Gastroesophageal sphincter (tissue), 4 donors: Measurements from ENCODE around the gene GRIA2. TPM values are rescaled to one million over a fixed set of nuclear protein-coding genes. Genes with fewer than 3 reads are reported as not detected.

Experiments
- ATAC-seq: fragments of 150-250 bp; one replicate; pipeline ENCODE4 v1.9.1; 2016; ENCODE audit warnings: mild to moderate bottlenecking, moderate library complexity
- H3K27ac ChIP-seq, 4 donors: fragments of 200-600 bp; sonication (generic) in 3 of 4; 1 replicate in 3 of 4; 2 replicates in 1 of 4; pipeline ENCODE4 v1.5.1; 2016 to 2019
- H3K27me3 ChIP-seq: fragments of 200-600 bp; sonication (generic); one replicate; pipeline ENCODE4 v1.5.1; 2019
- H3K36me3 ChIP-seq, 2 donors: fragments of 200-600 bp; sonication (generic); one replicate each; pipeline ENCODE4 v1.5.1; 2019; ENCODE audit warnings: control low read depth in 1 of 2
- H3K4me1 ChIP-seq, 3 donors: fragments of 200-600 bp; sonication (generic); 1 replicate in 2 of 3; 2 replicates in 1 of 3; pipeline ENCODE4 v1.5.1; 2016 to 2019; ENCODE audit warnings: control low read depth in 2 of 3
- H3K4me3 ChIP-seq, 2 donors: fragments of 200-600 bp; sonication (generic); one replicate each; pipeline ENCODE4 v1.5.1; 2019; ENCODE audit warnings: mild to moderate bottlenecking in 1 of 2, moderate library complexity in 1 of 2
- H3K9me3 ChIP-seq, 3 donors: fragments of 200-600 bp; sonication (generic); one replicate each; pipeline ENCODE4 v1.5.1; 2017 to 2019; ENCODE audit warnings: control low read depth in 2 of 3
- EP300 ChIP-seq: sonication (generic); formaldehyde crosslinking; IDR thresholded peaks from one replicate; pipeline ENCODE4 v1.6.1; 2017; ENCODE audit warnings: antibody characterized with exemption, mild to moderate bottlenecking
- POLR2A ChIP-seq, 2 donors: fragments of 450-650 bp; IDR thresholded peaks; one replicate each; pipeline ENCODE4 v1.6.1; 2017; ENCODE audit warnings: antibody characterized with exemption in 2 of 2, mild to moderate bottlenecking in 2 of 2, moderate library complexity in 1 of 2
- POLR2AphosphoS5 ChIP-seq: sonication (generic); formaldehyde crosslinking; IDR thresholded peaks from one replicate; pipeline ENCODE4 v1.6.1; 2017; ENCODE audit warnings: antibody characterized with exemption
- WGBS, 2 donors: methylation state at CpG; one replicate each; pipeline ENCODE4 v1.1.5; 2018; ENCODE audit warnings: low coverage in 1 of 2; 5-methylcytosine and 5-hydroxymethylcytosine counted together
- total RNA-seq, 4 donors: library from RNA; depleted of rRNA; stranded (reverse); fragments of >200 nt; gene quantifications; one replicate each; pipeline ENCODE4 v1.1.0, GENCODE V29; 2016
- TF ChIP-seq, protein P1 (sequence below), 4 experiments: fragments of 200-600 bp in 2 of 4; fragments of 450-650 bp in 2 of 4; sonication (generic) in 1 of 4; IDR thresholded peaks; one replicate each; pipeline ENCODE4 v1.5.1; 2017 to 2019; ENCODE audit warnings: antibody characterized with exemption in 4 of 4, mild to moderate bottlenecking in 2 of 4, moderate library complexity in 2 of 4

GRIA2 gene
- total RNA-seq, 4 donors from 2014 or later = 0.30 to 9.8 (median 8.4) TPM; not detected in 1

DNA sequence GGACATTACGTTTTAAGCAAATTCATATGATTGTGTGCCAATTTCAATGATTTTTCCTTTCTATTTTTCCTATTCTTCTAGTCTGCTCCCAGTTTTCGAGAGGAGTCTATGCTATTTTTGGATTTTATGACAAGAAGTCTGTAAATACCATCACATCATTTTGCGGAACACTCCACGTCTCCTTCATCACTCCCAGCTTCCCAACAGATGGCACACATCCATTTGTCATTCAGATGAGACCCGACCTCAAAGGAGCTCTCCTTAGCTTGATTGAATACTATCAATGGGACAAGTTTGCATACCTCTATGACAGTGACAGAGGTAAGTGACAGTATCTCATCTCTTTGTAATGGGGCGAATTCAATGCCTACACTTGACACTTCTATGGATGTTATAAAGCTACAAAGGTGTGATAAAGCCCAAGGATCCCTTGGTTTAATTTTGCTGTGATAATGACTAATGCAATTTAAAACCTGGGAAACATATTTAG is 83.0 kb downstream of the GRIA2 start:
- H3K27ac ChIP-seq = no peak overlapping the region
- no peaks in the 10 kb centered on the region for H3K36me3 ChIP-seq
- H3K27me3 ChIP-seq = no peaks in the 10 kb centered on the region
- no peaks in the 10 kb centered on the region for H3K4me1 ChIP-seq
- H3K9me3 ChIP-seq = no peaks in the 10 kb centered on the region
- no peak for ATAC-seq
- TF ChIP-seq POLR2AphosphoS5 = no peak
- TF ChIP-seq EP300 = no peak
- no peak for TF ChIP-seq POLR2A (IDR thresholded peaks at IDR 0.05)
- TF ChIP-seq, protein P1, sequence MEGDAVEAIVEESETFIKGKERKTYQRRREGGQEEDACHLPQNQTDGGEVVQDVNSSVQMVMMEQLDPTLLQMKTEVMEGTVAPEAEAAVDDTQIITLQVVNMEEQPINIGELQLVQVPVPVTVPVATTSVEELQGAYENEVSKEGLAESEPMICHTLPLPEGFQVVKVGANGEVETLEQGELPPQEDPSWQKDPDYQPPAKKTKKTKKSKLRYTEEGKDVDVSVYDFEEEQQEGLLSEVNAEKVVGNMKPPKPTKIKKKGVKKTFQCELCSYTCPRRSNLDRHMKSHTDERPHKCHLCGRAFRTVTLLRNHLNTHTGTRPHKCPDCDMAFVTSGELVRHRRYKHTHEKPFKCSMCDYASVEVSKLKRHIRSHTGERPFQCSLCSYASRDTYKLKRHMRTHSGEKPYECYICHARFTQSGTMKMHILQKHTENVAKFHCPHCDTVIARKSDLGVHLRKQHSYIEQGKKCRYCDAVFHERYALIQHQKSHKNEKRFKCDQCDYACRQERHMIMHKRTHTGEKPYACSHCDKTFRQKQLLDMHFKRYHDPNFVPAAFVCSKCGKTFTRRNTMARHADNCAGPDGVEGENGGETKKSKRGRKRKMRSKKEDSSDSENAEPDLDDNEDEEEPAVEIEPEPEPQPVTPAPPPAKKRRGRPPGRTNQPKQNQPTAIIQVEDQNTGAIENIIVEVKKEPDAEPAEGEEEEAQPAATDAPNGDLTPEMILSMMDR (IDR thresholded peaks at IDR 0.05) = no peak
- 66 to 67% methylated on average over 6 of the region's 6 CpGs for WGBS, 2 donors
- H3K4me3 ChIP-seq = no peak overlapping the region

GRCh38 chr4:157304769-157305168 is 84.2 kb downstream of the GRIA2 start:
- Histone ChIP-seq H3K36me3 (no peaks in the 10 kb centered on the region), H3K4me1 (no peaks in the 10 kb centered on the region), H3K4me3 (no peak overlapping the region), H3K27me3 (no peaks in the 10 kb centered on the region), H3K27ac (no peak overlapping the region), H3K9me3 (no peaks in the 10 kb centered on the region)
- no peak for TF ChIP-seq POLR2AphosphoS5
- TF ChIP-seq EP300 = no peak
- TF ChIP-seq, protein P1 (IDR thresholded peaks at IDR 0.05) = no peak
- TF ChIP-seq POLR2A (IDR thresholded peaks at IDR 0.05) = no peak
- 77 to 90% methylated on average over 4 of the region's 5 CpGs for WGBS, 2 donors
- ATAC-seq = no peak

GRCh38 chr4:157312702-157313101 is 92.2 kb downstream of the GRIA2 start:
- WGBS, 2 donors = 47 to 71% methylated on average over 5 of the region's 5 CpGs
- ATAC-seq = no peak
- no peak overlapping the region for H3K4me3 ChIP-seq

DNA sequence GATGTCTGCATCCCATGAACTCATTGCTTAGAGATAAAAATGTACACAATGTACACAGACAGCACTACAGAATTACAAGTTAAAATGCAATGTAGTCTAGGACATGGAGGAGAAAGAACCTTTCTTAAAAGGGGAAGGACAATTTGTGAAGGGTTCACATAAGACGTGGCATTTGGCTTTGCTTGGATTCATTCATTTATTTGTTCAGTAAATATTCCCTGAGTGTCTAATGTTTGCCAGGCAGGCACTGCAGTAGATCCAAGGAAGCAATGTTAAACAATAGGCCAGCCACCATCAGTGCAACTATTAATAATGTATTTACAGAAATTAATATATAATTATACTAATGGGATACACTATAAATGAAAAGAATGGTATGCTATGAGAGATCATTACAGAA is 94.4 kb downstream of the GRIA2 start:
- H3K9me3 ChIP-seq = no peaks in the 10 kb centered on the region
- ATAC-seq = no peak
- WGBS, 2 donors = 82 to 92% methylated on average over 1 of the region's 1 CpG
- no peaks in the 10 kb centered on the region for H3K4me1 ChIP-seq
- no peak for TF ChIP-seq EP300
- no peak for TF ChIP-seq POLR2AphosphoS5
- TF ChIP-seq POLR2A (IDR thresholded peaks at IDR 0.05) = no peak
- TF ChIP-seq, protein P1 (IDR thresholded peaks at IDR 0.05) = no peak
- H3K27ac ChIP-seq = no peak overlapping the region
- H3K27me3 ChIP-seq = no peaks in the 10 kb centered on the region
- H3K4me3 ChIP-seq = no peak overlapping the region
- no peaks in the 10 kb centered on the region for H3K36me3 ChIP-seq

More at GRCh38 chr4:157312702-157313101, 92.2 kb downstream of the GRIA2 start:
- TF ChIP-seq EP300 (no peak), POLR2A (IDR thresholded peaks at IDR 0.05) (no peak)
- H3K9me3 ChIP-seq = no peaks in the 10 kb centered on the region
- H3K36me3 ChIP-seq = no peaks in the 10 kb centered on the region
- no peaks in the 10 kb centered on the region for H3K27me3 ChIP-seq
- H3K4me1 ChIP-seq = no peaks in the 10 kb centered on the region
- no peak overlapping the region for H3K27ac ChIP-seq

DNA sequence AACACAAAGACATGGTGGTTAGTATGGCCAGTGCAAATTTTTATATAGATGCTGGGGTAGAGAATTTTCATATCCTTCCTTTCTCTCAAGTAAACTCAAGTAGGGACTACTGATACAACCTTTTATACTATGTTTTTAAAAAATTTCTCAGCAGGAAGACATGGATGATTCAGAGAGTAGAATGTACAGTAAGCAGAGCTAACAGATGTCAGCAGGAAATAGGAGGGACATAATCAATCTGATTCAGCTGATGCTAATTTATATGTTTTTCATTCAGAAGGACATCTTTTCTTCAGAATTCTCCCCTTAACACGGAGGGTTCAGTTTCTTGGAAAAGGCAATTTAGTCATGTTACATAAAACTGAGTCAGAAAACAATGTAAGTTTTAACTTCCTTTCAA is 95.4 kb downstream of the GRIA2 start:
- H3K27me3 ChIP-seq = no peaks in the 10 kb centered on the region
- 43 to 56% methylated on average over 1 of the region's 1 CpG for WGBS, 2 donors
- H3K36me3 ChIP-seq = no peaks in the 10 kb centered on the region
- no peaks in the 10 kb centered on the region for H3K9me3 ChIP-seq
- H3K4me1 ChIP-seq = no peaks in the 10 kb centered on the region
- no peak overlapping the region for H3K4me3 ChIP-seq
- ATAC-seq = no peak
- no peak overlapping the region for H3K27ac ChIP-seq
- TF ChIP-seq, protein P1 (IDR thresholded peaks at IDR 0.05) = no peak
- TF ChIP-seq EP300 = no peak
- TF ChIP-seq POLR2AphosphoS5 = no peak
- no peak for TF ChIP-seq POLR2A (IDR thresholded peaks at IDR 0.05)
